Kidney (tissue), 14 donors: ENCODE results near the gene RSBN1L. TPM values are rescaled to one million over a fixed set of nuclear protein-coding genes. Genes with fewer than 3 reads are reported as not detected.

Experiments used
- DNase-seq, 5 donors: peaks; one replicate each; pipeline ENCODE4 v3.0.0-alpha.2; 2013 to 2020
- FAIRE-seq: peaks from 2 replicates; lab custom pipeline; 2012; peaks lifted over from hg19 to GRCh38; lab: Jason Lieb, UNC
- H3K27ac ChIP-seq, 2 donors: one replicate each; pipeline ENCODE4 v1.7.0; 2013; ENCODE audit warnings: low read depth in 2 of 2, low read length in 2 of 2, inconsistent platforms in 1 of 2
- H3K27me3 ChIP-seq: one replicate; pipeline ENCODE4 v1.7.1; 2013; ENCODE audit warnings: low read length, inconsistent platforms; ENCODE audit not compliant: control insufficient read depth, insufficient read depth
- H3K36me3 ChIP-seq, 3 donors: one replicate each; pipeline versions ENCODE4 v1.7.0 to v1.7.1; 2013; ENCODE audit warnings: low read length in 3 of 3, control low read depth in 1 of 3, inconsistent platforms in 1 of 3; ENCODE audit not compliant: insufficient read depth in 3 of 3, control insufficient read depth in 2 of 3
- H3K4me1 ChIP-seq, 3 donors: one replicate each; pipeline versions ENCODE4 v1.7.0 to v1.7.1; 2013; ENCODE audit warnings: low read length in 3 of 3, inconsistent platforms in 1 of 3, low read depth in 1 of 3; ENCODE audit not compliant: control insufficient read depth in 2 of 3, insufficient read depth in 2 of 3
- H3K4me3 ChIP-seq, 3 donors: one replicate each; pipeline versions ENCODE4 v1.7.0 to v1.8.1; 2013; ENCODE audit warnings: low read length in 3 of 3, control low read depth in 1 of 3, inconsistent platforms in 1 of 3
- H3K9ac ChIP-seq, 3 donors: one replicate each; pipeline versions ENCODE4 v1.7.0 to v1.7.1; 2013; ENCODE audit warnings: low read length in 3 of 3, control low read depth in 1 of 3, inconsistent platforms in 1 of 3
- H3K9me3 ChIP-seq, 3 donors: one replicate each; pipeline versions ENCODE4 v1.7.0 to v1.7.1; 2013; ENCODE audit warnings: low read length in 3 of 3, control low read depth in 1 of 3, inconsistent platforms in 1 of 3; ENCODE audit not compliant: control insufficient read depth in 2 of 3, insufficient read depth in 1 of 3
- intact Hi-C: fragments of 100-400 bp; cut with DNase I; formaldehyde crosslinking; loops from one replicate; pipeline ENCODE4 v1.11.1; 2022
- polyA plus RNA-seq: library from polyadenylated mRNA; stranded (reverse); fragments of 350-450 nt; fragmentation: Illumina TruSeq; extraction: RNeasy Lipid Tissue Mini Kit (QIAGEN cat#74804); gene quantifications from one replicate; pipeline ENCODE4 v1.2.3, GENCODE V29; 2014; ENCODE audit warnings: low read depth, low replicate concordance; ENCODE audit not compliant: insufficient read depth
- total RNA-seq: library from RNA; stranded (reverse); fragmentation: NEBNext Ultra II Directional; extraction: Animal tissue kit (Norgen Biotek cat#: 25700); gene quantifications from one replicate; pipeline ENCODE4 v1.2.1, GENCODE V29; 2021
- TF ChIP-seq, protein P1 (sequence below): IDR thresholded peaks from 3 replicates; pipeline ENCODE4 v1.5.1; 2012; ENCODE audit warnings: mild to moderate bottlenecking, moderate library complexity, borderline replicate concordance; ENCODE audit not compliant: insufficient read depth; ENCODE audit errors: extremely low read depth
- donor health status: control.
- donor health status: control.
- donor health status: control.
- donor health status: control.
- donor health status: control.
- donor health status: DM: yes; HTN: yes; CAD: no.
- donor health status: Normal renal cell carcinoma (clear cell type).

The RSBN1L gene
- total and polyA plus RNA-seq, 2 donors from 2014 or later, result 7.3 to 18.0 TPM

GRCh38 chr7:77729574-77730348, 33.5 kb downstream of the RSBN1L start:
- no peak for FAIRE-seq

GRCh38 chr7:77731716-77732115, 35.5 kb downstream of the RSBN1L start:
- Histone ChIP-seq H3K36me3 (no peaks in the 10 kb centered on the region), H3K27ac (no peak overlapping the region), H3K27me3 (no peaks in the 10 kb centered on the region), H3K9me3 (no peaks in the 10 kb centered on the region), H3K4me1 (peaks cover 0 to 4% (median 0%) of the 10 kb centered on the region in 3 donors), H3K9ac (no peak overlapping the region), H3K4me3 (no peak overlapping the region)
- TF ChIP-seq, protein P1, sequence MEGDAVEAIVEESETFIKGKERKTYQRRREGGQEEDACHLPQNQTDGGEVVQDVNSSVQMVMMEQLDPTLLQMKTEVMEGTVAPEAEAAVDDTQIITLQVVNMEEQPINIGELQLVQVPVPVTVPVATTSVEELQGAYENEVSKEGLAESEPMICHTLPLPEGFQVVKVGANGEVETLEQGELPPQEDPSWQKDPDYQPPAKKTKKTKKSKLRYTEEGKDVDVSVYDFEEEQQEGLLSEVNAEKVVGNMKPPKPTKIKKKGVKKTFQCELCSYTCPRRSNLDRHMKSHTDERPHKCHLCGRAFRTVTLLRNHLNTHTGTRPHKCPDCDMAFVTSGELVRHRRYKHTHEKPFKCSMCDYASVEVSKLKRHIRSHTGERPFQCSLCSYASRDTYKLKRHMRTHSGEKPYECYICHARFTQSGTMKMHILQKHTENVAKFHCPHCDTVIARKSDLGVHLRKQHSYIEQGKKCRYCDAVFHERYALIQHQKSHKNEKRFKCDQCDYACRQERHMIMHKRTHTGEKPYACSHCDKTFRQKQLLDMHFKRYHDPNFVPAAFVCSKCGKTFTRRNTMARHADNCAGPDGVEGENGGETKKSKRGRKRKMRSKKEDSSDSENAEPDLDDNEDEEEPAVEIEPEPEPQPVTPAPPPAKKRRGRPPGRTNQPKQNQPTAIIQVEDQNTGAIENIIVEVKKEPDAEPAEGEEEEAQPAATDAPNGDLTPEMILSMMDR, result no peak
- FAIRE-seq (no peak), DNase-seq (no peak)
- intact Hi-C loops, result no loop called here

More at GRCh38 chr7:77729574-77730348, 33.5 kb downstream of the RSBN1L start:
- Histone ChIP-seq H3K27me3 (no peaks in the 10 kb centered on the region), H3K4me3 (no peak overlapping the region), H3K9me3 (no peaks in the 10 kb centered on the region), H3K27ac (no peak overlapping the region), H3K4me1 (peaks cover 0 to 4% (median 0%) of the 10 kb centered on the region in 3 donors), H3K36me3 (no peaks in the 10 kb centered on the region), H3K9ac (no peak overlapping the region)
- TF ChIP-seq, protein P1, result no peak
- no peak for DNase-seq
- intact Hi-C loops, result no loop called here

DNA sequence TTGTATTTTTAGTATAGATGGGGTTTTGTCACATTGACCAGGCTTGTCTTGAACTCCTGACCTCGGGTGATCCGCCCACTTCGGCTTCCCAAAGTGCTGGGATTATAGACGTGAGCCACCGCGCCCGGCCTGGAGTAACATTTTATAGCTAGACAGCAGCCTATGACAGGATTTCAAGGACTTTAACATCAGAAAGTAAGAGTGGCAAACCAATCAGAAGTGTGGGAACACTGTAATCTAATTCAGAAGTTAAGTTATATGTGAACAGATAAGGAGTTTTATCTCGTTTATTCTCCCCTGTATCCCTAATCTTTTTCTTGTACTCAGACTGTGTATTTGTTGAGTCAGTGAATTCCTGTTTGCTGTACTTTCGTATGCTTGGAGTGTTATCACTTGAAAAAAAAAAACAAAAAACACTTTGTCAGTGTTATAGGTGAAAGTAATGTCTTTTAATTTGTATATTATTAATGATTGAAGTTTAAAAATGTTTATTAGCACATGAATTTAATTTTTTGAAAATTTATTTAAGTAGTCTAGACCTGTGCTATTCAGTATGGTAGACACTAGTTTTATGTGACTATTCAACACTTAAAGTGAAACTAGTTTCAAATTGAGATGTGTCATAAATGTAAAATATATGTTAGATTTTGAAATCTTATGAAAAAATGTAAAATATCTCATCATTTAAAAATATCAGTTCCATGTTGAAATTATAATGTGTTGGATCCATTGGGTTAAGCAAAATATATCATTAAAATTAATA, 38.6 kb downstream of the RSBN1L start:
- no peak overlapping the region for H3K9ac ChIP-seq
- H3K27ac ChIP-seq, result no peak overlapping the region
- H3K4me1 ChIP-seq, result peaks cover 0 to 2% (median 0%) of the 10 kb centered on the region in 3 donors
- TF ChIP-seq, protein P1, result no peak
- intact Hi-C loops, result no loop called here
- DNase-seq, result no peak
- peak; percentile 90 for FAIRE-seq
- H3K36me3 ChIP-seq, result no peaks in the 10 kb centered on the region
- no peaks in the 10 kb centered on the region for H3K9me3 ChIP-seq
- H3K4me3 ChIP-seq, result no peak overlapping the region
- no peaks in the 10 kb centered on the region for H3K27me3 ChIP-seq
